HG02981 (cell line): ENCODE measurements around the gene PAPOLB.
"Not testable (repeated sequence)": the region's sequence is repeated elsewhere in the genome, so short reads cannot be mapped to it uniquely, and the experiment has no call there.

Experiments used
- ATAC-seq: cut with Tn5 transposase; IDR thresholded peaks from one replicate; pipeline ENCODE4 v1.9.1; 2021; ENCODE audit warnings: mild to moderate bottlenecking, moderate library complexity; ENCODE audit not compliant: unreplicated experiment

The PAPOLB gene

GRCh38 chr7:4861673-4862072 lies at the start of gene PAPOLB:
TSS of gene PAPOLB (minus strand) at chr7:4862030. CDS start at chr7:4861810, 220 bp downstream.
- ATAC-seq: no peak

GRCh38 chr7:4911111-4911828 lies 49.4 kb upstream of the PAPOLB start:
- no peak for ATAC-seq

GRCh38 chr7:4906682-4907081 lies 44.9 kb upstream of the PAPOLB start:
- ATAC-seq: no peak

GRCh38 chr7:4905171-4905570 lies 43.3 kb upstream of the PAPOLB start:
- ATAC-seq: no peak

GRCh38 chr7:4904346-4904745 lies 42.5 kb upstream of the PAPOLB start:
- no peak for ATAC-seq

GRCh38 chr7:4895766-4896165 lies 33.9 kb upstream of the PAPOLB start:
- no peak for ATAC-seq

- no peak for ATAC-seq
Observed at GRCh38 chr7:4894482-4894881, 32.7 kb upstream of the PAPOLB start.

- ATAC-seq: no peak
Observed at GRCh38 chr7:4893929-4894475, 32.2 kb upstream of the PAPOLB start.

- not testable (repeated sequence) for ATAC-seq
Observed at GRCh38 chr7:4893188-4893587, 31.4 kb upstream of the PAPOLB start.

- not testable (repeated sequence) for ATAC-seq
Observed at GRCh38 chr7:4891522-4891921, 29.7 kb upstream of the PAPOLB start.

GRCh38 chr7:4889682-4890081 lies 27.9 kb upstream of the PAPOLB start:
- no peak for ATAC-seq

GRCh38 chr7:4888161-4888560 lies 26.3 kb upstream of the PAPOLB start:
- no peak for ATAC-seq

GRCh38 chr7:4886671-4887070 lies 24.8 kb upstream of the PAPOLB start:
- ATAC-seq: no peak

- no peak for ATAC-seq
Observed at GRCh38 chr7:4885317-4885807, 23.5 kb upstream of the PAPOLB start.

GRCh38 chr7:4884164-4884563 lies 22.3 kb upstream of the PAPOLB start:
- no peak for ATAC-seq

GRCh38 chr7:4883372-4884144 lies 21.7 kb upstream of the PAPOLB start, which contains the start of gene RADIL:
TSS of gene RADIL (minus strand) at chr7:4883716. CDS start at chr7:4878139, 5,577 bp downstream.
- ATAC-seq: peak; percentile 73

GRCh38 chr7:4883033-4883371 lies 21.2 kb upstream of the PAPOLB start:
- no peak for ATAC-seq

- no peak for ATAC-seq
Observed at GRCh38 chr7:4882169-4883032, 20.6 kb upstream of the PAPOLB start.

- ATAC-seq: no peak
Observed at GRCh38 chr7:4880218-4880617, 18.4 kb upstream of the PAPOLB start.

- no peak for ATAC-seq
Observed at GRCh38 chr7:4879396-4880081, 17.7 kb upstream of the PAPOLB start.
